K562 (cell line): ENCODE data around the gene LBHD1. TPM values are rescaled to one million over a fixed set of nuclear protein-coding genes. Genes with fewer than 3 reads are reported as not detected.
A peak's percentile ranks its signal among the peaks of the same experiment; 100 is the strongest.

Experiments
- ATF6 ChIP-seq: sonication (generic); formaldehyde crosslinking; IDR thresholded peaks from 2 replicates; pipeline ENCODE4 v1.4.0; 2020; ENCODE audit warnings: mild to moderate bottlenecking, missing genetic modification reagents
- COPS2 ChIP-seq: fragments of 450-650 bp; conservative IDR thresholded peaks from 2 replicates; pipeline ENCODE4 v1.6.1; 2016; ENCODE audit warnings: mild to moderate bottlenecking, moderate library complexity
- HIVEP1 ChIP-seq: fragments of 250-450 bp; sonication (Bioruptor Pico); IDR thresholded peaks from 2 replicates; pipeline ENCODE4 v1.4.0; 2020; ENCODE audit warnings: mild to moderate bottlenecking
- JUN ChIP-seq, 2 experiments: sonication (generic) in 1 of 2; formaldehyde crosslinking in 1 of 2; IDR thresholded peaks; 2 replicates each; pipeline versions ENCODE4 v1.6.1 to v1.8.0; 2012 to 2022; ENCODE audit warnings: borderline replicate concordance in 2 of 2, mild to moderate bottlenecking in 2 of 2, improper control_type of control experiment in 1 of 2, low read depth in 1 of 2, low read length in 1 of 2, missing genetic modification reagents in 1 of 2
- KDM5B ChIP-seq: fragments of 200-600 bp; sonication (generic); IDR thresholded peaks from 2 replicates; pipeline ENCODE4 v1.6.1; 2012; ENCODE audit warnings: low read depth, mild to moderate bottlenecking, moderate library complexity, low read length, control low read depth, inconsistent platforms; ENCODE audit not compliant: insufficient replicate concordance
- MAZ ChIP-seq, 2 experiments: fragments of 450-650 bp in 1 of 2; sonication (generic) in 1 of 2; formaldehyde crosslinking; IDR thresholded peaks in 1 of 2; conservative IDR thresholded peaks in 1 of 2; 2 replicates each; pipeline versions ENCODE4 v1.4.0 to v1.5.0; 2020; ENCODE audit warnings: mild to moderate bottlenecking in 1 of 2, missing genetic modification reagents in 1 of 2
- PATZ1 ChIP-seq: fragments of 250-450 bp; sonication (Bioruptor Pico); IDR thresholded peaks from 2 replicates; pipeline ENCODE4 v1.5.0; 2020; ENCODE audit warnings: mild to moderate bottlenecking, borderline replicate concordance
- PHF8 ChIP-seq: fragments of 200-600 bp; sonication (generic); IDR thresholded peaks from 2 replicates; pipeline ENCODE4 v1.6.1; 2012; ENCODE audit warnings: mixed run types, mild to moderate bottlenecking, inconsistent platforms, low read length, moderate library complexity, borderline replicate concordance
- POU5F1 ChIP-seq: fragments of 150-350 bp; IDR thresholded peaks from 2 replicates; pipeline ENCODE4 v1.6.1; 2014; ENCODE audit warnings: borderline replicate concordance, low read length, low read depth, mild to moderate bottlenecking; ENCODE audit not compliant: partially characterized antibody
- SIRT6 ChIP-seq: IDR thresholded peaks from one replicate; pipeline ENCODE4 v1.6.1; 2012; ENCODE audit warnings: low read depth, mild to moderate bottlenecking, control low read depth, inconsistent platforms, low read length, moderate library complexity
- SIX5 ChIP-seq, 2 experiments: IDR thresholded peaks; 2 replicates each; pipeline ENCODE4 v1.6.1; 2011; ENCODE audit warnings: low read length in 2 of 2, borderline replicate concordance in 1 of 2, low read depth in 1 of 2, mild to moderate bottlenecking in 1 of 2, moderate library complexity in 1 of 2; ENCODE audit not compliant: insufficient read depth in 1 of 2
- SMAD1 ChIP-seq: fragments of 150-350 bp; IDR thresholded peaks from 2 replicates; pipeline ENCODE4 v1.6.1; 2014; ENCODE audit warnings: low read length, low read depth; ENCODE audit not compliant: partially characterized antibody
- SMARCC2 ChIP-seq: fragments of 450-650 bp; IDR thresholded peaks from 2 replicates; pipeline ENCODE4 v1.6.1; 2017; ENCODE audit warnings: antibody characterized with exemption, moderate library complexity, mild to moderate bottlenecking, low read depth
- ZNF197 ChIP-seq: fragments of 200-800 bp; sonication (Bioruptor generic); IDR thresholded peaks from 2 replicates; pipeline ENCODE4 v1.6.1; 2016; ENCODE audit warnings: low read depth, missing genetic modification characterization, missing compliant biosample characterization
- ZNF507 ChIP-seq: conservative IDR thresholded peaks from 2 replicates; pipeline ENCODE4 v1.6.1; 2017; ENCODE audit warnings: missing genetic modification characterization, missing compliant biosample characterization
- ZNF551 ChIP-seq: fragments of 250-450 bp; sonication (Bioruptor Pico); IDR thresholded peaks from 2 replicates; pipeline ENCODE4 v1.5.0; 2021; ENCODE audit warnings: mild to moderate bottlenecking, moderate library complexity
- ZNF644 ChIP-seq: fragments of 200-800 bp; sonication (Bioruptor generic); IDR thresholded peaks from 2 replicates; pipeline ENCODE4 v1.6.1; 2016; ENCODE audit warnings: low read depth, missing genetic modification characterization, missing compliant biosample characterization
- ZNF699 ChIP-seq: fragments of 250-450 bp; sonication (Bioruptor Pico); IDR thresholded peaks from 2 replicates; pipeline ENCODE4 v1.8.0; 2021; ENCODE audit warnings: mild to moderate bottlenecking, moderate library complexity; ENCODE audit not compliant: insufficient replicate concordance
- polyA plus RNA-seq, 8 experiments: library from polyadenylated mRNA; depleted of rRNA in 4 of 8; stranded (reverse) in 5 of 8; unstranded in 3 of 8; fragments of >200 nt; fragmentation: Nextera tagmentation in 2 of 8; fragmentation: Illumina TruSeq in 1 of 8; extraction: Ambion mirVana in 2 of 8; extraction: Trizol in 1 of 8; gene quantifications; 2 replicates each; pipeline versions ENCODE4 v1.2.1 to v1.2.3, GENCODE V29; 2011 to 2014; ENCODE audit warnings: inconsistent platforms in 1 of 8, missing spikeins in 1 of 8
- total RNA-seq, 7 experiments: library from RNA; depleted of rRNA in 6 of 7; stranded (reverse); fragments of >200 nt in 6 of 7; fragmentation: Illumina TruSeq in 2 of 7; extraction: Trizol in 2 of 7; gene quantifications; 2 replicates each; pipeline versions ENCODE4 v1.2.1 to v1.2.3, GENCODE V29; 2011 to 2021; ENCODE audit warnings: low replicate concordance in 1 of 7
- TF ChIP-seq, protein P1 (sequence below): fragments of 200-400 bp; formaldehyde crosslinking; IDR thresholded peaks from 2 replicates; pipeline ENCODE4 v1.6.1; 2017; ENCODE audit warnings: mild to moderate bottlenecking, low read depth, low read length, moderate library complexity

LBHD1 gene
- total and polyA plus RNA-seq, 9 of the 15 experiments (the other 6 are each of a cell fraction or from before 2014, with no cell fraction given), result 2.6 to 28.0 (median 12.5) TPM

DNA sequence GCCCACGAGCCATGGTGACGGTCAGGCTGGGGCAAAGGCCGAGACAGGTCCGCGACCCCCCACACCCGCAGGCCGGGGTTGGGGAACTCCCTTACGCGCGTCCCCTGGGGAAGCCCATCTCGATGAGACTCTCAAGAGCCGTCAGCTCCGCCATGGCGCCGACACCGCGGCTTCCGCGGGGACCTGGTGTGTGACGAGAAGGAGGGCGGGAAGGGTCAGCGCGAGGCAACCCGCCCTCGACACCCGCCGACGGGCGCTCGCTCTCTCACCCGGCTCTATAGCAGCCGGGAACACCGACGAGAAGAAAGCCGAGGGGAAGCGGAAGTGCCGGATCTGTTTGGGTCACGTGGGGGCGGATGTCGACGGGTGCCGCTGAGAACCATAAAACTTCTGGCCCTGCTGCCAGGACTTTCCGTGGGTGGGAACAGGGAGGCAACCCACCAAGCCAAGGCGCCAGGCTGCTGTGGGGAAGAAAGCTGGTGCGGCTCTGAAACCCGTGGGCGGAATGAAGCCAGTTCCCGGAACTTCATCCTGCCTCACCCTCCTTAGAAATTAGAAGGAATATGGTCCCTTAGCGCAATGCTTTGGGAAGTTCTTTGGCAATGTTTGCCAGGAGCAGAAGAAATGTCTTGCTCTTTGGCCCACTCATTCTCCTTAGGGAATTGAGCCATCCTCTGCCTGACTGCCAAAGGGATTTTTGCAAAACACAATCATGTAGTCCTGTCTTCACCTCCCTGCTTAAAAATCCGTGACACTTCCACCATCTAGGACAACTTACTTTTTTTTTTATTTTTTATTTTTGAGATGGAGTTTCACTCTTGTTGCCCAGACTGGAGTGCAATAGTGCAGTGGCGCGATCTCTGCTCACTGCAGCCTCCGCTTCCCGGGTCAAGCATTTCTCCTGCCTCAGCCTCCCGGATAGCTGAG is 7.0 kb upstream of the LBHD1 start, which contains the start of gene UBXN1 (continued):
- TF ChIP-seq ZNF644 (no peak), PATZ1 (CRISPR knock-in tag) (no peak), ZNF507 (tag) (no peak), JUN (IDR thresholded peaks at IDR 0.05; ENCODE audit: borderline replicate concordance, low read depth, low read length) (peak; percentile 7; the same call in 1 of the 2 replicates), JUN (CRISPR knock-in tag; IDR thresholded peaks at IDR 0.05; ENCODE audit: borderline replicate concordance) (no peak), PHF8 (peak; percentile 80), ATF6 (CRISPR knock-in tag) (peak; percentile 89; the same call in 1 of the 2 replicates), ZNF197 (CRISPR knock-in tag) (no peak), MAZ (CRISPR knock-in tag; conservative IDR thresholded peaks at IDR 0.05 in 1 of 2, IDR thresholded peaks at IDR 0.05 in 1 of 2) (peak; percentile 56 to 69; a peak in 3 of 4 replicates), SIRT6 (no peak), SIX5 (IDR thresholded peaks at IDR 0.05; ENCODE audit: borderline replicate concordance in 1 of 2, insufficient read depth in 1 of 2, low read depth in 1 of 2, low read length in 2 of 2) (peak in 1 of 2 experiments; percentile 17; a peak in 2 of 4 replicates), POU5F1 (peak; percentile 91), HIVEP1 (CRISPR knock-in tag) (0 out of 2 replicates have a peak, but pooled peaks have one; percentile 1), ZNF699 (no peak), SMAD1 (peak; percentile 49), ZNF551 (CRISPR knock-in tag) (no peak), KDM5B (peak; percentile 75), SMARCC2 (no peak), COPS2 (no peak)
- TF ChIP-seq, protein P1, sequence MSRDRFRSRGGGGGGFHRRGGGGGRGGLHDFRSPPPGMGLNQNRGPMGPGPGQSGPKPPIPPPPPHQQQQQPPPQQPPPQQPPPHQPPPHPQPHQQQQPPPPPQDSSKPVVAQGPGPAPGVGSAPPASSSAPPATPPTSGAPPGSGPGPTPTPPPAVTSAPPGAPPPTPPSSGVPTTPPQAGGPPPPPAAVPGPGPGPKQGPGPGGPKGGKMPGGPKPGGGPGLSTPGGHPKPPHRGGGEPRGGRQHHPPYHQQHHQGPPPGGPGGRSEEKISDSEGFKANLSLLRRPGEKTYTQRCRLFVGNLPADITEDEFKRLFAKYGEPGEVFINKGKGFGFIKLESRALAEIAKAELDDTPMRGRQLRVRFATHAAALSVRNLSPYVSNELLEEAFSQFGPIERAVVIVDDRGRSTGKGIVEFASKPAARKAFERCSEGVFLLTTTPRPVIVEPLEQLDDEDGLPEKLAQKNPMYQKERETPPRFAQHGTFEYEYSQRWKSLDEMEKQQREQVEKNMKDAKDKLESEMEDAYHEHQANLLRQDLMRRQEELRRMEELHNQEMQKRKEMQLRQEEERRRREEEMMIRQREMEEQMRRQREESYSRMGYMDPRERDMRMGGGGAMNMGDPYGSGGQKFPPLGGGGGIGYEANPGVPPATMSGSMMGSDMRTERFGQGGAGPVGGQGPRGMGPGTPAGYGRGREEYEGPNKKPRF, result no peak
